Spleen (tissue), 11 donors: ENCODE measurements around the gene RNF114. TPM values are rescaled to one million over a fixed set of nuclear protein-coding genes. Genes with fewer than 3 reads are reported as not detected.
A peak's percentile ranks its signal among the peaks of the same experiment; 100 is the strongest.

Source experiments
- DNase-seq: peaks from one replicate; pipeline ENCODE4 v3.0.0-alpha.2; 2020
- H3K27ac ChIP-seq, 8 donors: fragments of 200-600 bp; sonication (generic) in 7 of 8; 1 replicate in 4 of 8; 2 replicates in 4 of 8; pipeline versions ENCODE4 v1.5.0 to v1.8.0; 2016 to 2021; ENCODE audit warnings: inconsistent platforms in 4 of 8, mild to moderate bottlenecking in 4 of 8, moderate library complexity in 1 of 8
- H3K27me3 ChIP-seq, 7 donors: fragments of 200-600 bp; sonication (generic) in 6 of 7; replicated peaks in 1 of 7; 1 replicate in 4 of 7; 2 replicates in 3 of 7; pipeline versions ENCODE4 v1.5.0 to v1.8.0; 2016 to 2021; ENCODE audit warnings: inconsistent platforms in 3 of 7, mild to moderate bottlenecking in 1 of 7
- H3K36me3 ChIP-seq, 6 donors: fragments of 200-600 bp; sonication (generic) in 5 of 6; 1 replicate in 4 of 6; 2 replicates in 2 of 6; pipeline versions ENCODE4 v1.5.0 to v1.8.0; 2016 to 2021; ENCODE audit warnings: inconsistent platforms in 2 of 6
- H3K4me1 ChIP-seq, 6 donors: fragments of 200-600 bp; sonication (generic) in 5 of 6; 1 replicate in 3 of 6; 2 replicates in 3 of 6; pipeline versions ENCODE4 v1.5.0 to v1.8.0; 2016 to 2021; ENCODE audit warnings: inconsistent platforms in 3 of 6
- H3K4me3 ChIP-seq, 8 donors: fragments of 200-600 bp; sonication (generic) in 7 of 8; 1 replicate in 4 of 8; 2 replicates in 4 of 8; pipeline versions ENCODE4 v1.5.0 to v1.8.0; 2016 to 2021; ENCODE audit warnings: inconsistent platforms in 4 of 8, mild to moderate bottlenecking in 4 of 8, moderate library complexity in 2 of 8
- H3K9me3 ChIP-seq, 8 donors: fragments of 200-600 bp; sonication (generic) in 7 of 8; 1 replicate in 4 of 8; 2 replicates in 4 of 8; pipeline versions ENCODE4 v1.5.0 to v1.8.0; 2016 to 2021; ENCODE audit warnings: inconsistent platforms in 4 of 8
- CTCF ChIP-seq, 11 experiments: fragments of 200-600 bp in 7 of 11; fragments of 450-650 bp in 4 of 11; sonication (generic) in 4 of 11; IDR thresholded peaks in 8 of 11; conservative IDR thresholded peaks in 3 of 11; 1 replicate in 7 of 11; 2 replicates in 4 of 11; pipeline versions ENCODE4 v1.4.0 to v1.8.0; 2016 to 2021; ENCODE audit warnings: antibody characterized with exemption in 11 of 11, inconsistent platforms in 4 of 11, mild to moderate bottlenecking in 1 of 11
- POLR2A ChIP-seq, 3 donors: fragments of 450-650 bp; IDR thresholded peaks; one replicate each; pipeline ENCODE4 v1.5.1; 2017; ENCODE audit warnings: antibody characterized with exemption in 3 of 3, mild to moderate bottlenecking in 1 of 3
- POLR2AphosphoS5 ChIP-seq, 3 donors: sonication (generic); formaldehyde crosslinking; IDR thresholded peaks; one replicate each; pipeline ENCODE4 v1.5.1; 2017; ENCODE audit warnings: antibody characterized with exemption in 3 of 3
- WGBS, 5 donors: extraction: QIAGEN DNeasy Blood & Tissue Kit in 3 of 5; methylation state at CpG; one replicate each; pipeline versions ENCODE4 v1.1.5 to v1.1.7; 2013 to 2018; 5-methylcytosine and 5-hydroxymethylcytosine counted together
- intact Hi-C: fragments of 100-400 bp; cut with DNase I; formaldehyde crosslinking; loops from one replicate; pipeline ENCODE4 v1.15.0; 2023; ENCODE audit warnings: low total_unique reads
- polyA plus RNA-seq, 3 donors: library from polyadenylated mRNA; stranded (reverse); fragments of 200-250 nt; gene quantifications; one replicate each; pipeline ENCODE4 v1.2.1, GENCODE V29; 2013
- total RNA-seq, 7 donors: library from RNA; depleted of rRNA in 3 of 7; stranded (reverse); fragments of >200 nt in 3 of 7; fragmentation: NEBNext Ultra II Directional in 4 of 7; extraction: Animal tissue kit (Norgen Biotek cat#: 25700) in 4 of 7; gene quantifications; one replicate each; pipeline versions ENCODE4 v1.1.0 to v1.2.1, GENCODE V29; 2016 to 2021
- donor health status: healthy with polysubstance abuse.
- donor health status: DM: no; HTN: no; CAD: no; lungs with moderate emphysema.
- donor health status: DM: no; HTN: no; CAD: no.
- donor health status: Bipolar disorder and iron deficiency.
- donor health status: healthy.
- donor health status: DM: no; HTN: no; CAD: no.
- donor health status: DM: yes; HTN: yes; CAD: no.

RNF114 gene
- total and polyA plus RNA-seq, 10 donors: 35.5 to 246 (median 108) TPM

- H3K27me3 ChIP-seq: peaks cover 0 to 17% (median 0%) of the 10 kb centered on the region in 7 donors
- TF ChIP-seq POLR2AphosphoS5 (IDR thresholded peaks at IDR 0.05): no peak
- no peak for TF ChIP-seq POLR2A (IDR thresholded peaks at IDR 0.05)
- TF ChIP-seq CTCF (IDR thresholded peaks at IDR 0.05 in 8 of 11, conservative IDR thresholded peaks at IDR 0.05 in 3 of 11): no peak
- intact Hi-C loops: loop anchor here (10.0 kb wide), 1 partner anchor 196 kb away; no protein-coding TSS in a partner anchor
- peaks cover 0 to 46% (median 30%) of the 10 kb centered on the region in 6 donors for H3K4me1 ChIP-seq
- WGBS, 5 donors: 75 to 84% (median 80%) methylated on average over 3 of the region's 3 CpGs
- H3K9me3 ChIP-seq: no peaks in the 10 kb centered on the region
- peak overlapping the region in 1 of 8 donors; percentile 57 for H3K4me3 ChIP-seq
- no peak overlapping the region for H3K27ac ChIP-seq
- no peaks in the 10 kb centered on the region for H3K36me3 ChIP-seq
- DNase-seq: no peak
Observed at GRCh38 chr20:49978685-49979029, 42.5 kb downstream of the RNF114 start.

- Histone ChIP-seq H3K4me3 (peak overlapping the region in 4 of 8 donors; percentile 4 to 57 (median 19)), H3K9me3 (no peaks in the 10 kb centered on the region), H3K27ac (no peak overlapping the region), H3K4me1 (peaks cover 0 to 52% (median 33%) of the 10 kb centered on the region in 6 donors), H3K27me3 (peaks cover 0 to 17% (median 0%) of the 10 kb centered on the region in 7 donors), H3K36me3 (no peaks in the 10 kb centered on the region)
- peak; percentile 91 for DNase-seq
- TF ChIP-seq CTCF (IDR thresholded peaks at IDR 0.05 in 8 of 11, conservative IDR thresholded peaks at IDR 0.05 in 3 of 11) (peak; percentile 94 to 100 (median 99)), POLR2A (IDR thresholded peaks at IDR 0.05) (no peak), POLR2AphosphoS5 (IDR thresholded peaks at IDR 0.05) (peak; percentile 9 to 65 (median 50))
- WGBS, 5 donors: 18 to 21% (median 19%) methylated on average over 32 to 37 of the region's 37 CpGs
- intact Hi-C loops: loop anchor here (10.0 kb wide), 1 partner anchor 196 kb away; no protein-coding TSS in a partner anchor
Observed at GRCh38 chr20:49979030-49979832, 43.0 kb downstream of the RNF114 start.

GRCh38 chr20:49980140-49981008, 44.2 kb downstream of the RNF114 start:
- WGBS, 5 donors: 75 to 83% (median 82%) methylated on average over 11 of the region's 11 CpGs

More at GRCh38 chr20:49980140-49981008, 44.2 kb downstream of the RNF114 start:
- Histone ChIP-seq H3K27me3 (peaks cover 0 to 17% (median 0%) of the 10 kb centered on the region in 7 donors), H3K4me3 (no peak overlapping the region), H3K36me3 (no peaks in the 10 kb centered on the region), H3K9me3 (no peaks in the 10 kb centered on the region), H3K27ac (no peak overlapping the region), H3K4me1 (peaks cover 0 to 56% (median 39%) of the 10 kb centered on the region in 6 donors)
- no peak for TF ChIP-seq POLR2AphosphoS5 (IDR thresholded peaks at IDR 0.05)
- no peak for TF ChIP-seq CTCF (IDR thresholded peaks at IDR 0.05 in 8 of 11, conservative IDR thresholded peaks at IDR 0.05 in 3 of 11)
- no peak for TF ChIP-seq POLR2A (IDR thresholded peaks at IDR 0.05)
- intact Hi-C loops: loop anchor here (2.0 kb wide), 1 partner anchor 90 kb away; no protein-coding TSS in a partner anchor
- no peak for DNase-seq
